ENCODE data around the gene DPP8. TPM values are rescaled to one million over a fixed set of nuclear protein-coding genes. Genes with fewer than 3 reads are reported as not detected.

The DPP8 gene
- polyA plus RNA-seq, 1 of the 3 experiments (the other 2 are of a cell fraction): 14.1 TPM

- Histone ChIP-seq H3K36me3 (replicated peaks in 1 of 2; ENCODE audit: control insufficient read depth in 1 of 2, insufficient read depth in 2 of 2, low read length in 1 of 2) (no peaks in the 10 kb centered on the region), H3K4me1 (ENCODE audit: control insufficient read depth in 1 of 2, insufficient read depth in 2 of 2, low read depth in 1 of 2, low read length in 1 of 2) (peaks cover 0 to 12% of the 10 kb centered on the region in 2 experiments; a peak in 1 of 4 replicates), H3K4me2 (no peak overlapping the region), H3K27ac (ENCODE audit: low read depth in 2 of 2, low read length in 1 of 2) (no peak overlapping the region), H3F3A (replicated peaks; ENCODE audit: insufficient read depth) (peaks cover 6% of the 10 kb centered on the region), H3K9ac (no peak overlapping the region), H3K79me2 (ENCODE audit: insufficient read depth) (no peaks in the 10 kb centered on the region), H4K20me1 (ENCODE audit: insufficient read depth) (no peaks in the 10 kb centered on the region), H3K27me3 (ENCODE audit: insufficient read depth) (no peaks in the 10 kb centered on the region), H3K9me3 (no peaks in the 10 kb centered on the region), H3K9me2 (no peaks in the 10 kb centered on the region), H2AFZ (ENCODE audit: low read depth) (no peak overlapping the region), H3K4me3 (ENCODE audit: low read depth in 2 of 2, low read length in 1 of 2) (no peak overlapping the region)
- CTCF ChIA-PET: interaction anchor here (2.6 to 4.4 kb wide), 2 partner anchors 10 to 11 kb away, joined by 28 to 35 read pairs; no protein-coding TSS in a partner anchor
- POLR2A ChIA-PET: no interaction called here
- 74% methylated on average over 5 of the region's 5 CpGs for WGBS (ENCODE audit: low lambda C conversion rate)
- TF ChIP-seq RAD21 (IDR thresholded peaks at IDR 0.05; ENCODE audit: low read length) (no peak), PBX3 (IDR thresholded peaks at IDR 0.05) (no peak), TCF12 (IDR thresholded peaks at IDR 0.05) (no peak), USF2 (IDR thresholded peaks at IDR 0.05; ENCODE audit: borderline replicate concordance, low read depth, low read length) (no peak), MAX (IDR thresholded peaks at IDR 0.05; ENCODE audit: low read depth) (no peak), FOSL2 (IDR thresholded peaks at IDR 0.05; ENCODE audit: borderline replicate concordance, low read depth) (no peak), TEAD4 (IDR thresholded peaks at IDR 0.05; ENCODE audit: borderline replicate concordance, insufficient read depth) (no peak), RXRA (IDR thresholded peaks at IDR 0.05; ENCODE audit: borderline replicate concordance, low read depth) (no peak), POLR2AphosphoS5 (IDR thresholded peaks at IDR 0.05; ENCODE audit: low read depth, low read length) (no peak), ELF1 (IDR thresholded peaks at IDR 0.05) (no peak), REST (IDR thresholded peaks at IDR 0.05; ENCODE audit: low read depth, low read length) (no peak)
- DNase-seq: no peak
These were observed 105.9 kb downstream of the DPP8 start for GRCh38 chr15:65411465-65412071.
